Hepatocyte (in vitro differentiated cells): Measurements from ENCODE around the gene SSRP1.

Source experiments
- EZH2 ChIP-seq: fragments of 200-600 bp; sonication (generic); IDR thresholded peaks from 2 replicates; pipeline ENCODE4 v1.6.1; 2016; ENCODE audit warnings: antibody characterized with exemption, mild to moderate bottlenecking, borderline replicate concordance
- EZH2phosphoT487 ChIP-seq: fragments of 200-600 bp; sonication (generic); IDR thresholded peaks from one replicate; pipeline ENCODE4 v1.6.1; 2018; ENCODE audit warnings: antibody characterized with exemption, mild to moderate bottlenecking, low read depth, moderate library complexity; ENCODE audit not compliant: unreplicated experiment, severe bottlenecking
- TF ChIP-seq, protein P1 (sequence below): fragments of 200-600 bp; sonication (generic); IDR thresholded peaks from 2 replicates; pipeline ENCODE4 v1.5.1; 2016; ENCODE audit warnings: antibody characterized with exemption, mild to moderate bottlenecking; ENCODE audit not compliant: poor library complexity

DNA sequence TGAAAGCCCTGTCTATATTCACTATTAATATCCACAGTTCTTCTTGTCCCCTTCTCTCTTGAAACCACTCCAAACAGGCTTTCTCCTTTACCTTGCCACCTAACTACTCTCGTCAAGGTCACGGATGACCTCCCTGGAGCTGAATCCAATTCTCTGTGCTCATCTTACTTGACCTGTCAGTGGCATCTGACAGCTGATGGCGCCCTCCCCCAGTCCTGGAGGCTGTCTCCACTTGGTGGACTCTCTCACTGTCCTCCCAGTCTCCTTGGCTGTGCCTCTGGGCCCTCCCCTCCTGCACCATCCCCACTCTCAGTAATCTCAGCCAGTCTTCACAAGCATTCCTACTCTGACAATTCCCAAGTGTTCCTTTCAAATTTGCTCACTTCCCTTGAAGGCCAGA is 19.7 kb downstream of the SSRP1 start:
- TF ChIP-seq, protein P1, sequence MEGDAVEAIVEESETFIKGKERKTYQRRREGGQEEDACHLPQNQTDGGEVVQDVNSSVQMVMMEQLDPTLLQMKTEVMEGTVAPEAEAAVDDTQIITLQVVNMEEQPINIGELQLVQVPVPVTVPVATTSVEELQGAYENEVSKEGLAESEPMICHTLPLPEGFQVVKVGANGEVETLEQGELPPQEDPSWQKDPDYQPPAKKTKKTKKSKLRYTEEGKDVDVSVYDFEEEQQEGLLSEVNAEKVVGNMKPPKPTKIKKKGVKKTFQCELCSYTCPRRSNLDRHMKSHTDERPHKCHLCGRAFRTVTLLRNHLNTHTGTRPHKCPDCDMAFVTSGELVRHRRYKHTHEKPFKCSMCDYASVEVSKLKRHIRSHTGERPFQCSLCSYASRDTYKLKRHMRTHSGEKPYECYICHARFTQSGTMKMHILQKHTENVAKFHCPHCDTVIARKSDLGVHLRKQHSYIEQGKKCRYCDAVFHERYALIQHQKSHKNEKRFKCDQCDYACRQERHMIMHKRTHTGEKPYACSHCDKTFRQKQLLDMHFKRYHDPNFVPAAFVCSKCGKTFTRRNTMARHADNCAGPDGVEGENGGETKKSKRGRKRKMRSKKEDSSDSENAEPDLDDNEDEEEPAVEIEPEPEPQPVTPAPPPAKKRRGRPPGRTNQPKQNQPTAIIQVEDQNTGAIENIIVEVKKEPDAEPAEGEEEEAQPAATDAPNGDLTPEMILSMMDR, result no peak
- TF ChIP-seq EZH2phosphoT487 (no peak), EZH2 (no peak)
